Measurements from ENCODE around the gene ARHGEF16.

DNA sequence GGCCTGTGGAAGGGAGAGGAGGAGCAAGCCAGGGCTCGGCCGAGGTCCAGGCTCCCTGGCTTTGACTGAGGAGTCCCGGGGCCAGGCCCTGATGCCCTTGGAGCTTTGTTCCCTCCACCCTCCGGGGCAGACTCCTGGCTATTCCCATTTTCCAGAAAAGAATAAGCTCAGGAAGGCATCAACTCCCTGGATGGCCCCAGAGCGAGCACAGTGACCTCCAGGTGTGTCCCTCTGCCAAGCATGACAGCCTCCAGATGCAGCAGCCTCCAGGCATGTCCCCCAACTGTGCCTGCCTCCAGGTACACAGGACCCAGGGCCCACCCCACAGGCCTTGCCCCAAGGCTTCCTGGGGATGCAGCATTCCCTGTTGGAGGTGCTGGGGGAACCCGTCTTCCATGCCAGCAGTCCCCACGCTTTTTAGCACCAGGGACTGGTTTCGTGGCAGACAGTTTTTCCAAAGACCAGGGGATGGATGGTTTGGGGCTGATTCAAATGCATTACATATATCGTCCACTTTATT is 15.7 kb upstream of the ARHGEF16 start:
- TF ChIP-seq, protein P1, sequence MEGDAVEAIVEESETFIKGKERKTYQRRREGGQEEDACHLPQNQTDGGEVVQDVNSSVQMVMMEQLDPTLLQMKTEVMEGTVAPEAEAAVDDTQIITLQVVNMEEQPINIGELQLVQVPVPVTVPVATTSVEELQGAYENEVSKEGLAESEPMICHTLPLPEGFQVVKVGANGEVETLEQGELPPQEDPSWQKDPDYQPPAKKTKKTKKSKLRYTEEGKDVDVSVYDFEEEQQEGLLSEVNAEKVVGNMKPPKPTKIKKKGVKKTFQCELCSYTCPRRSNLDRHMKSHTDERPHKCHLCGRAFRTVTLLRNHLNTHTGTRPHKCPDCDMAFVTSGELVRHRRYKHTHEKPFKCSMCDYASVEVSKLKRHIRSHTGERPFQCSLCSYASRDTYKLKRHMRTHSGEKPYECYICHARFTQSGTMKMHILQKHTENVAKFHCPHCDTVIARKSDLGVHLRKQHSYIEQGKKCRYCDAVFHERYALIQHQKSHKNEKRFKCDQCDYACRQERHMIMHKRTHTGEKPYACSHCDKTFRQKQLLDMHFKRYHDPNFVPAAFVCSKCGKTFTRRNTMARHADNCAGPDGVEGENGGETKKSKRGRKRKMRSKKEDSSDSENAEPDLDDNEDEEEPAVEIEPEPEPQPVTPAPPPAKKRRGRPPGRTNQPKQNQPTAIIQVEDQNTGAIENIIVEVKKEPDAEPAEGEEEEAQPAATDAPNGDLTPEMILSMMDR (IDR thresholded peaks at IDR 0.05) = no peak
- TF ChIP-seq EZH2 (IDR thresholded peaks at IDR 0.05) = no peak
